HEK293T (cell line): Measurements from ENCODE around the gene ARHGAP42.

Experiments
- ARNT ChIP-seq: fragments of 450-650 bp; IDR thresholded peaks from 2 replicates; pipeline ENCODE4 v1.6.1; 2017; ENCODE audit warnings: mild to moderate bottlenecking
- FOXM1 ChIP-seq: fragments of 450-650 bp; IDR thresholded peaks from 2 replicates; pipeline ENCODE4 v1.6.1; 2017; ENCODE audit warnings: mild to moderate bottlenecking, borderline replicate concordance

DNA sequence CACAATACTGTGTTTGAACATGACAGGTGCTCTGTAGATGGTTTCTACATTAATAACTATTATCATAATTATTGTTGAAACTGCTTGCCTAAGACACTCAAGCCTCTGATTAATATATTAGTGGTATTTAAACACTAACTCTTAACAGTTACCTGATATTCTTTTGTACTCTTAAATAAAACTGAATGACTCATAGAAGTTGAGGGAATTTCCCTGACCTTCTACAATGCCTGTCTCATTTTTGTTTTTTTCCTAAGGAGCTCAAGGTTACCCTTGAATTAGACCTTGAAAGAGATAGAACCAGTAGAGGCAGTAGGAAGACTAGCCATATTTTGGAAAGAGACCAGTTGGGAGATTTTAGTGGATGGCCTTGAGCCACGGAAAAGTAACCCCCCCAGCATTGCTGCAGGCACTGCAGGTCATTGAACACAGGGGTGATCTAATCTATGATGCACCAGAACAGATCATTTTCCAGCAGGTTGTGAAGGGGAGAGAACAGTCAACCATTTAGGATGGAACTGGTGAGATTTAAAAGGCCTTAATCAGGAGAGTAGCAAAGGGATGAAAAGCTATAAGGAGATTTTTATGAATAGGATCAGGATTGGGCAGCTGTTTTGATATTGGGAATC is 294.2 kb downstream of the ARHGAP42 start:
- TF ChIP-seq FOXM1 (no peak), ARNT (no peak)
